ENCODE results near the gene SOX8.

- TF ChIP-seq CTCF (IDR thresholded peaks at IDR 0.05; ENCODE audit: insufficient read depth, low read length, poor library complexity, severe bottlenecking) (no peak), EZH2phosphoT487 (conservative IDR thresholded peaks at IDR 0.05; ENCODE audit: low read length) (no peak)
Measured at GRCh38 chr16:967546-968295, 13.8 kb upstream of the SOX8 start.

Data from SU-DHL-6 (cell line).